Ovary (tissue), 9 donors: ENCODE results near the gene KAT14. TPM values are rescaled to one million over a fixed set of nuclear protein-coding genes. Genes with fewer than 3 reads are reported as not detected.
A peak's percentile ranks its signal among the peaks of the same experiment; 100 is the strongest.

Experiments
- DNase-seq, 5 donors: peaks; one replicate each; pipeline ENCODE4 v3.0.0-alpha.2; 2019 to 2020
- H3K27ac ChIP-seq, 2 donors: fragments of 200-600 bp; one replicate each; pipeline versions ENCODE4 v1.5.1 to v1.8.0; 2019 to 2022
- H3K27me3 ChIP-seq: fragments of 200-600 bp; one replicate; pipeline ENCODE4 v1.8.0; 2022
- H3K36me3 ChIP-seq: fragments of 200-600 bp; sonication (generic); one replicate; pipeline ENCODE4 v1.5.1; 2019
- H3K4me1 ChIP-seq: one replicate; pipeline ENCODE4 v1.8.1; 2013; ENCODE audit warnings: mild to moderate bottlenecking, moderate library complexity; ENCODE audit not compliant: insufficient read depth
- H3K4me3 ChIP-seq: fragments of 200-600 bp; sonication (generic); one replicate; pipeline ENCODE4 v1.5.1; 2017
- H3K9me3 ChIP-seq, 2 donors: fragments of 200-600 bp in 1 of 2; sonication (generic) in 1 of 2; one replicate each; pipeline versions ENCODE4 v1.5.1 to v1.8.1; 2013 to 2019; ENCODE audit warnings: mild to moderate bottlenecking in 1 of 2, moderate library complexity in 1 of 2
- CTCF ChIP-seq, 3 donors: fragments of 450-650 bp in 2 of 3; fragments of 200-600 bp in 1 of 3; IDR thresholded peaks; one replicate each; pipeline versions ENCODE4 v1.5.1 to v1.8.0; 2016 to 2022; ENCODE audit warnings: antibody characterized with exemption in 3 of 3, mild to moderate bottlenecking in 1 of 3
- EP300 ChIP-seq: sonication (generic); formaldehyde crosslinking; IDR thresholded peaks from one replicate; pipeline ENCODE4 v1.6.1; 2017; ENCODE audit warnings: antibody characterized with exemption
- POLR2A ChIP-seq: fragments of 450-650 bp; IDR thresholded peaks from one replicate; pipeline ENCODE4 v1.6.1; 2017; ENCODE audit warnings: antibody characterized with exemption, mild to moderate bottlenecking, moderate library complexity
- WGBS, 3 donors: extraction: QIAGEN DNeasy Blood & Tissue Kit in 1 of 3; methylation state at CpG; one replicate each; pipeline versions ENCODE4 v1.1.5 to v1.1.7; 2013 to 2017; 5-methylcytosine and 5-hydroxymethylcytosine counted together
- intact Hi-C, 4 donors: fragments of 100-400 bp; cut with DNase I; formaldehyde crosslinking; loops; one replicate each; pipeline versions ENCODE4 v1.11.0 to v1.15.1; 2022 to 2023
- polyA plus RNA-seq, 2 donors: library from polyadenylated mRNA; stranded (reverse); fragments of 200-250 nt in 1 of 2; fragments of 350-450 nt in 1 of 2; fragmentation: Illumina TruSeq in 1 of 2; extraction: RNeasy Lipid Tissue Mini Kit (QIAGEN cat#74804) in 1 of 2; gene quantifications; one replicate each; pipeline ENCODE4 v1.2.3, GENCODE V29; 2013 to 2014
- total RNA-seq, 7 donors: library from RNA; depleted of rRNA in 2 of 7; stranded (reverse); fragments of >200 nt in 2 of 7; fragmentation: NEBNext Ultra II Directional in 3 of 7; extraction: Animal tissue kit (Norgen Biotek cat#: 25700) in 3 of 7; gene quantifications; one replicate each; pipeline versions ENCODE4 v1.1.0 to v1.2.4, GENCODE V29; 2016 to 2023
- donor health status: DM: no; HTN: no; CAD: no; lungs with moderate emphysema.
- donor health status: DM: no; HTN: no; CAD: no.
- donor health status: Bipolar disorder and iron deficiency.
- donor health status: DM: yes; HTN: yes; CAD: no.
- donor health status: DM: no; HTN: no; CAD: no.
- donor health status: DM: yes; HTN: yes; CAD: no.

The KAT14 gene
- total and polyA plus RNA-seq, 9 donors: 10.0 to 19.5 (median 14.8) TPM

GRCh38 chr20:18133962-18134361, 3.7 kb upstream of the KAT14 start:
- WGBS, 3 donors: 20 to 24% (median 20%) methylated on average over 2 of the region's 2 CpGs
- intact Hi-C loops: no loop called here
- H3K9me3 ChIP-seq: no peaks in the 10 kb centered on the region

GRCh38 chr20:18138266-18138582, 561 bp downstream of the KAT14 start:
- intact Hi-C loops: no loop called here
- Histone ChIP-seq H3K4me3 (peak overlapping the region; percentile 98), H3K27ac (peak overlapping the region; percentile 74 to 77), H3K9me3 (no peaks in the 10 kb centered on the region), H3K4me1 (peaks cover 13% of the 10 kb centered on the region), H3K27me3 (no peaks in the 10 kb centered on the region), H3K36me3 (no peaks in the 10 kb centered on the region)
- 0 to 1% (median 0%) methylated on average over 9 to 15 of the region's 15 CpGs for WGBS, 3 donors
- no peak for DNase-seq
- TF ChIP-seq EP300 (no peak), CTCF (IDR thresholded peaks at IDR 0.05) (no peak), POLR2A (no peak)

More at GRCh38 chr20:18133962-18134361, 3.7 kb upstream of the KAT14 start:
- H3K27me3 ChIP-seq: no peaks in the 10 kb centered on the region
- H3K27ac ChIP-seq: no peak overlapping the region
- no peaks in the 10 kb centered on the region for H3K36me3 ChIP-seq
- TF ChIP-seq EP300: no peak
- no peak for TF ChIP-seq POLR2A
- TF ChIP-seq CTCF (IDR thresholded peaks at IDR 0.05): no peak
- no peak overlapping the region for H3K4me3 ChIP-seq
- peaks cover 2% of the 10 kb centered on the region for H3K4me1 ChIP-seq
- no peak for DNase-seq

GRCh38 chr20:18138639-18139583, 1.2 kb downstream of the KAT14 start:
- peaks cover 13% of the 10 kb centered on the region for H3K4me1 ChIP-seq
- no peak for DNase-seq
- no peaks in the 10 kb centered on the region for H3K27me3 ChIP-seq
- no peak for TF ChIP-seq POLR2A
- no peak for TF ChIP-seq CTCF (IDR thresholded peaks at IDR 0.05)
- TF ChIP-seq EP300: no peak
- no peaks in the 10 kb centered on the region for H3K9me3 ChIP-seq
- H3K27ac ChIP-seq: no peak overlapping the region
- intact Hi-C loops: no loop called here
- H3K4me3 ChIP-seq: peak overlapping the region; percentile 98
- H3K36me3 ChIP-seq: no peaks in the 10 kb centered on the region
- 34 to 37% (median 34%) methylated on average over 7 of the region's 7 CpGs for WGBS, 3 donors

GRCh38 chr20:18139832-18140231, 2.2 kb downstream of the KAT14 start:
- H3K36me3 ChIP-seq: no peaks in the 10 kb centered on the region
- H3K4me3 ChIP-seq: no peak overlapping the region
- H3K27ac ChIP-seq: no peak overlapping the region
- 75 to 77% (median 76%) methylated on average over 2 of the region's 2 CpGs for WGBS, 3 donors
- intact Hi-C loops: no loop called here
- no peaks in the 10 kb centered on the region for H3K9me3 ChIP-seq
- TF ChIP-seq POLR2A (no peak), EP300 (no peak), CTCF (IDR thresholded peaks at IDR 0.05) (no peak)
- H3K27me3 ChIP-seq: no peaks in the 10 kb centered on the region
- no peak for DNase-seq
- peaks cover 13% of the 10 kb centered on the region for H3K4me1 ChIP-seq
